IMR-90 (cell line): Measurements from ENCODE around the gene RNPEPL1. TPM values are rescaled to one million over a fixed set of nuclear protein-coding genes. Genes with fewer than 3 reads are reported as not detected.

Source experiments
- ATAC-seq: fragments of 200-7000 bp; cut with Tn5 transposase; 2 replicates; pipeline ENCODE4 v1.9.1; 2020; ENCODE audit warnings: low read depth, mild to moderate bottlenecking, moderate library complexity
- BruUV-seq: library from RNA; stranded (reverse); fragments of 400-500 nt; replicated peaks from 2 replicates; lab custom pipeline; 2021; lab: Mats Ljungman, UMichigan
- CTCF ChIA-PET: fragments of 300-600 bp; formaldehyde crosslinking; extraction: SDS; loops from one replicate; lab custom pipeline; 2021; ENCODE audit warnings: antibody characterized with exemption; lab: Yijun Ruan, JAX
- POLR2A ChIA-PET: fragments of 300-600 bp; sonication (Branson Sonifier 250); formaldehyde crosslinking; loops from one replicate; lab custom pipeline; 2022; ENCODE audit warnings: antibody characterized with exemption; ENCODE audit not compliant: unreplicated experiment; lab: Charles Lee
- DNase-seq: peaks from one replicate; pipeline ENCODE4 v3.0.0; 2013
- H2AFZ ChIP-seq: replicated peaks from 2 replicates; pipeline ENCODE3; 2013; ENCODE audit warnings: low read length, mild to moderate bottlenecking; ENCODE audit not compliant: poor library complexity
- H2AK5ac ChIP-seq: 2 replicates; pipeline ENCODE4 v1.6.1; 2013; ENCODE audit warnings: low read depth, low read length, inconsistent platforms
- H2AK9ac ChIP-seq: replicated peaks from 2 replicates; pipeline ENCODE3; 2013; ENCODE audit warnings: mild to moderate bottlenecking, low read depth, low read length, moderate library complexity; ENCODE audit not compliant: poor library complexity
- H2BK120ac ChIP-seq: 2 replicates; pipeline ENCODE4 v1.6.1; 2013; ENCODE audit warnings: low read depth, low read length, inconsistent platforms
- H2BK15ac ChIP-seq: 3 replicates; pipeline ENCODE4 v1.6.1; 2013; ENCODE audit warnings: low read depth, low read length, inconsistent platforms
- H2BK20ac ChIP-seq: 2 replicates; pipeline ENCODE4 v1.6.1; 2013; ENCODE audit warnings: low read depth, mild to moderate bottlenecking, inconsistent platforms, low read length, moderate library complexity
- H2BK5ac ChIP-seq: 2 replicates; pipeline ENCODE4 v1.6.1; 2013; ENCODE audit warnings: mild to moderate bottlenecking, low read depth, low read length, inconsistent platforms; ENCODE audit not compliant: poor library complexity, severe bottlenecking
- H3K14ac ChIP-seq: replicated peaks from 2 replicates; pipeline ENCODE4 v1.6.1; 2013; ENCODE audit warnings: low read depth, low read length, inconsistent platforms
- H3K18ac ChIP-seq: 2 replicates; pipeline ENCODE4 v1.6.1; 2013; ENCODE audit warnings: low read depth, low read length, control low read depth
- H3K23ac ChIP-seq: 2 replicates; pipeline ENCODE4 v1.6.1; 2013; ENCODE audit warnings: low read depth, low read length, inconsistent platforms
- H3K27ac ChIP-seq: 2 replicates; pipeline ENCODE4 v1.5.1; 2013; ENCODE audit warnings: mild to moderate bottlenecking, control low read depth, low read length; ENCODE audit not compliant: insufficient read depth
- H3K27me3 ChIP-seq: 2 replicates; pipeline ENCODE4 v1.6.1; 2013; ENCODE audit warnings: low read length; ENCODE audit not compliant: control insufficient read depth, insufficient read depth
- H3K36me3 ChIP-seq: 2 replicates; pipeline ENCODE4 v1.6.1; 2013; ENCODE audit warnings: low read length, mixed read lengths; ENCODE audit not compliant: control insufficient read depth, insufficient read depth
- H3K4ac ChIP-seq: 2 replicates; pipeline ENCODE4 v1.6.1; 2013; ENCODE audit warnings: low read depth, low read length, inconsistent platforms
- H3K4me1 ChIP-seq: 2 replicates; pipeline ENCODE4 v1.6.1; 2013; ENCODE audit warnings: low read length, mixed read lengths; ENCODE audit not compliant: control insufficient read depth, insufficient read depth
- H3K4me2 ChIP-seq: 2 replicates; pipeline ENCODE4 v1.6.1; 2013; ENCODE audit warnings: low read depth, mild to moderate bottlenecking, control low read depth, low read length, moderate library complexity
- H3K4me3 ChIP-seq: 2 replicates; pipeline ENCODE4 v1.5.1; 2013; ENCODE audit warnings: low read depth, mild to moderate bottlenecking, control low read depth, low read length, moderate library complexity; ENCODE audit not compliant: insufficient read depth
- H3K56ac ChIP-seq: 2 replicates; pipeline ENCODE4 v1.6.1; 2013; ENCODE audit warnings: low read length, inconsistent platforms; ENCODE audit not compliant: insufficient read depth; ENCODE audit errors: extremely low read depth
- H3K79me1 ChIP-seq, 2 experiments: 2 replicates each; pipeline ENCODE4 v1.6.1; 2013; ENCODE audit warnings: low read length in 2 of 2, inconsistent platforms in 1 of 2, low read depth in 1 of 2
- H3K9ac ChIP-seq: 2 replicates; pipeline ENCODE4 v1.6.1; 2013; ENCODE audit warnings: low read depth, low read length, control low read depth
- H3K9me1 ChIP-seq: 2 replicates; pipeline ENCODE4 v1.6.1; 2013; ENCODE audit warnings: low read length, inconsistent platforms; ENCODE audit not compliant: insufficient read depth
- H3K9me3 ChIP-seq: 2 replicates; pipeline ENCODE4 v1.6.1; 2013; ENCODE audit warnings: low read length; ENCODE audit not compliant: control insufficient read depth, insufficient read depth
- H4K20me1 ChIP-seq: 2 replicates; pipeline ENCODE4 v1.6.1; 2013; ENCODE audit warnings: low read length, inconsistent platforms; ENCODE audit not compliant: insufficient read depth
- H4K5ac ChIP-seq: 2 replicates; pipeline ENCODE4 v1.6.1; 2013; ENCODE audit warnings: mild to moderate bottlenecking, low read depth, low read length, control low read depth
- H4K8ac ChIP-seq, 2 experiments: 2 replicates each; pipeline ENCODE4 v1.6.1; 2013; ENCODE audit warnings: low read depth in 2 of 2, low read length in 2 of 2, control low read depth in 1 of 2, inconsistent platforms in 1 of 2
- H4K91ac ChIP-seq: 2 replicates; pipeline ENCODE4 v1.6.1; 2013; ENCODE audit warnings: low read depth, low read length, inconsistent platforms; ENCODE audit not compliant: insufficient read depth
- CHD1 ChIP-seq: IDR thresholded peaks from 2 replicates; pipeline ENCODE4 v1.6.1; 2012; ENCODE audit warnings: low read depth, low read length, improper control_type of control experiment
- FOS ChIP-seq: fragments of 150-350 bp; IDR thresholded peaks from 2 replicates; pipeline ENCODE4 v1.6.1; 2016; ENCODE audit warnings: low read depth, low read length
- MAFK ChIP-seq: IDR thresholded peaks from 2 replicates; pipeline ENCODE4 v1.6.1; 2012; ENCODE audit warnings: low read depth, low read length, improper control_type of control experiment
- MAZ ChIP-seq: IDR thresholded peaks from 2 replicates; pipeline ENCODE4 v1.6.1; 2012; ENCODE audit warnings: low read depth, mild to moderate bottlenecking, low read length, improper control_type of control experiment, moderate library complexity, borderline replicate concordance
- MXI1 ChIP-seq: IDR thresholded peaks from 2 replicates; pipeline ENCODE4 v1.6.1; 2012; ENCODE audit warnings: low read depth, mild to moderate bottlenecking, low read length, moderate library complexity, borderline replicate concordance
- NFE2L2 ChIP-seq: fragments of 150-350 bp; IDR thresholded peaks from 2 replicates; pipeline ENCODE4 v1.6.1; 2016; ENCODE audit warnings: low read depth, mild to moderate bottlenecking, low read length
- POLR2A ChIP-seq: IDR thresholded peaks from 2 replicates; pipeline ENCODE4 v1.6.1; 2012; ENCODE audit warnings: mild to moderate bottlenecking, low read depth, low read length
- RAD21 ChIP-seq: IDR thresholded peaks from 2 replicates; pipeline ENCODE4 v1.6.1; 2012; ENCODE audit warnings: low read length, improper control_type of control experiment
- SMC3 ChIP-seq: fragments of 150-350 bp; IDR thresholded peaks from 2 replicates; pipeline ENCODE4 v1.6.1; 2016; ENCODE audit warnings: low read depth, mild to moderate bottlenecking, antibody characterized with exemption, low read length, moderate library complexity
- WGBS, 2 experiments: methylation state at CpG; one replicate each; pipeline versions ENCODE4 v1.1.5 to v1.1.7; 2013; ENCODE audit warnings: missing lambda C conversion rate in 2 of 2; ENCODE audit not compliant: insufficient read length in 1 of 2; ENCODE audit errors: extremely low coverage in 2 of 2; 5-methylcytosine and 5-hydroxymethylcytosine counted together
- dilution Hi-C: fragments of 300-500 bp; cut with HindIII; formaldehyde crosslinking; loops from one replicate; pipeline ENCODE4 v1.14.3; 2018; ENCODE audit warnings: low sequenced_read_pairs; ENCODE audit not compliant: unreplicated experiment
- in situ Hi-C: fragments of 300-500 bp; cut with MboI; formaldehyde crosslinking; loops from 3 replicates; pipeline ENCODE4 v1.14.3; 2019; ENCODE audit warnings: low sequenced_read_pairs, inconsistent platforms, mixed read lengths
- intact Hi-C: fragments of 100-400 bp; cut with micrococcal nuclease; formaldehyde crosslinking; loops from 2 replicates; pipeline ENCODE4 v1.10.0; 2022
- polyA plus RNA-seq, 3 experiments: library from polyadenylated mRNA; depleted of rRNA; stranded (reverse); fragments of >200 nt; gene quantifications; 2 replicates each; pipeline ENCODE4 v1.2.3, GENCODE V29; 2012; ENCODE audit warnings: low replicate concordance in 1 of 3
- total RNA-seq: library from RNA; depleted of rRNA; stranded (reverse); fragments of >200 nt; gene quantifications from 2 replicates; pipeline ENCODE4 v1.2.3, GENCODE V29; 2012
- TF ChIP-seq, protein P1 (sequence below): conservative IDR thresholded peaks from 2 replicates; pipeline ENCODE4 v1.5.1; 2012; ENCODE audit warnings: mild to moderate bottlenecking, low read depth, low read length, improper control_type of control experiment
- TF ChIP-seq, protein P2 (sequence below): fragments of 150-350 bp; IDR thresholded peaks from 2 replicates; pipeline ENCODE4 v1.6.1; 2017; ENCODE audit warnings: mild to moderate bottlenecking, antibody characterized with exemption, low read length, low read depth

RNPEPL1 gene
- total and polyA plus RNA-seq, 2 of the 4 experiments (the other 2 are of a cell fraction), result 3.8 to 18.7 TPM

DNA sequence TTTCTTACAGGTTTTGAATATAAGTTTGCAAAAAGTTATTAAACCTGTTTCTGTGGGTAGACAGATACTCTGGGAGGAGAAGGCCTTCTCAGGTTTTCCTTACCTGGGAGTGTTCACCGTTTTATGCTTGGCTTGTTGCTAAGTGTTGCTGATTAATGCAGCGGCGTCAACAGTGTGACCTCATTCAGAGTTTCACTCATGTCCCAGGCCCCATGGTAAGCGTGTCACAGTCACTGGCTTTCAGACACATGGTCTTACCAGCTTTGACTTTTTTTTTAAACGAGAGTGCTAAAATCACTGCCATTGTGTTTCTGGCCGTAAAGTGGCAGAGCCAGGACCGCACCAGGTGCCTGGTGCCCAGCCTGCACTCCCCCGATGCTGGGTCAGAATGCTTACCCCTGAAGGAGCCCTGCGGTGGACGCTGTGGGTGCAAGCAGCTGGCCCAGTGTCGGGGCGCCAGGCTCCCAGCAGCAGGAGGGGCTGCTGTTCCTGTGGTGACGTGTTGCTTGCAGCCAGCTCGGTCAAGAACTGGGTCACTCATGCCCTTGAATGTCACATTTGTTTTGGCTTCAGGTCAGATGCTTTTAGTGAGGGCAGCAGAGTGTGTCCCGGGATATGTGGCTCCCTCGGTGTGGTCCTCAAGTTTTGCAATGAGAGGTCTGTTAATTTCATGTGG lies 21.7 kb downstream of the RNPEPL1 start:
- H3K9ac ChIP-seq, result no peak overlapping the region
- ATAC-seq (no peak), DNase-seq (no peak)
- no peak overlapping the region for H4K5ac ChIP-seq
- POLR2A ChIA-PET, result interaction anchor here (0.6 kb wide), 1 partner anchor 61 kb away, joined by 3 read pairs; no protein-coding TSS in a partner anchor
- peaks cover 18 to 58% of the 10 kb centered on the region in 2 experiments for H3K79me1 ChIP-seq
- H4K91ac ChIP-seq, result no peak overlapping the region
- no peak overlapping the region for H3K4me2 ChIP-seq
- H2BK15ac ChIP-seq, result no peak overlapping the region
- H2BK20ac ChIP-seq, result no peak overlapping the region
- H3K27me3 ChIP-seq, result no peaks in the 10 kb centered on the region
- no peak overlapping the region for H2BK120ac ChIP-seq
- CTCF ChIA-PET, result no interaction called here
- H2AFZ ChIP-seq, result no peak overlapping the region
- no peak overlapping the region for H4K8ac ChIP-seq
- H2BK5ac ChIP-seq, result no peak overlapping the region
- TF ChIP-seq MAFK, result no peak
- no peak for TF ChIP-seq MXI1
- TF ChIP-seq FOS, result no peak
- TF ChIP-seq, protein P1, sequence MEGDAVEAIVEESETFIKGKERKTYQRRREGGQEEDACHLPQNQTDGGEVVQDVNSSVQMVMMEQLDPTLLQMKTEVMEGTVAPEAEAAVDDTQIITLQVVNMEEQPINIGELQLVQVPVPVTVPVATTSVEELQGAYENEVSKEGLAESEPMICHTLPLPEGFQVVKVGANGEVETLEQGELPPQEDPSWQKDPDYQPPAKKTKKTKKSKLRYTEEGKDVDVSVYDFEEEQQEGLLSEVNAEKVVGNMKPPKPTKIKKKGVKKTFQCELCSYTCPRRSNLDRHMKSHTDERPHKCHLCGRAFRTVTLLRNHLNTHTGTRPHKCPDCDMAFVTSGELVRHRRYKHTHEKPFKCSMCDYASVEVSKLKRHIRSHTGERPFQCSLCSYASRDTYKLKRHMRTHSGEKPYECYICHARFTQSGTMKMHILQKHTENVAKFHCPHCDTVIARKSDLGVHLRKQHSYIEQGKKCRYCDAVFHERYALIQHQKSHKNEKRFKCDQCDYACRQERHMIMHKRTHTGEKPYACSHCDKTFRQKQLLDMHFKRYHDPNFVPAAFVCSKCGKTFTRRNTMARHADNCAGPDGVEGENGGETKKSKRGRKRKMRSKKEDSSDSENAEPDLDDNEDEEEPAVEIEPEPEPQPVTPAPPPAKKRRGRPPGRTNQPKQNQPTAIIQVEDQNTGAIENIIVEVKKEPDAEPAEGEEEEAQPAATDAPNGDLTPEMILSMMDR, result no peak
- no peak for TF ChIP-seq POLR2A
- TF ChIP-seq, protein P2, sequence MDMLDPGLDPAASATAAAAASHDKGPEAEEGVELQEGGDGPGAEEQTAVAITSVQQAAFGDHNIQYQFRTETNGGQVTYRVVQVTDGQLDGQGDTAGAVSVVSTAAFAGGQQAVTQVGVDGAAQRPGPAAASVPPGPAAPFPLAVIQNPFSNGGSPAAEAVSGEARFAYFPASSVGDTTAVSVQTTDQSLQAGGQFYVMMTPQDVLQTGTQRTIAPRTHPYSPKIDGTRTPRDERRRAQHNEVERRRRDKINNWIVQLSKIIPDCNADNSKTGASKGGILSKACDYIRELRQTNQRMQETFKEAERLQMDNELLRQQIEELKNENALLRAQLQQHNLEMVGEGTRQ, result no peak
- TF ChIP-seq CHD1, result no peak
- TF ChIP-seq SMC3, result no peak
- no peak for TF ChIP-seq NFE2L2
- TF ChIP-seq MAZ, result no peak
- TF ChIP-seq RAD21, result no peak
- H3K14ac ChIP-seq, result no peak overlapping the region
- H3K4ac ChIP-seq, result no peak overlapping the region
- in situ Hi-C loops, result no loop called here
- peaks cover 10% of the 10 kb centered on the region for H4K20me1 ChIP-seq
- H3K4me1 ChIP-seq, result peaks cover 12% of the 10 kb centered on the region
- no peak overlapping the region for H3K18ac ChIP-seq
- WGBS, 2 experiments, result 90% methylated on average over 9 of the region's 16 CpGs; no CpG with 5 or more reads in 1 of the 2 experiments
- no peak overlapping the region for H3K27ac ChIP-seq
- dilution Hi-C loops, result no loop called here
- H3K36me3 ChIP-seq, result peaks cover 23% of the 10 kb centered on the region
- H3K56ac ChIP-seq, result no peak overlapping the region
- no TSS peak for BruUV-seq
- no peak overlapping the region for H2AK5ac ChIP-seq
- intact Hi-C loops, result no loop called here
- H2AK9ac ChIP-seq, result no peak overlapping the region
- H3K9me1 ChIP-seq, result peaks cover 13% of the 10 kb centered on the region; the same call in 1 of the 2 replicates
- no peak overlapping the region for H3K23ac ChIP-seq
- H3K4me3 ChIP-seq, result no peak overlapping the region
- H3K9me3 ChIP-seq, result no peaks in the 10 kb centered on the region
